ENCODE results near the gene SSX5.
"Not testable (repeated sequence)": the region's sequence is repeated elsewhere in the genome, so short reads cannot be mapped to it uniquely, and the experiment has no call there.

GRCh38 chrX:48166322-48166721 lies 30.3 kb downstream of the SSX5 start:
- TF ChIP-seq CTCF (IDR thresholded peaks at IDR 0.05; ENCODE audit: poor library complexity); EZH2 (IDR thresholded peaks at IDR 0.05; ENCODE audit: borderline replicate concordance): not testable (repeated sequence)
